Left colon (tissue), 2 donors: ENCODE measurements around the gene GMPR. TPM values are rescaled to one million over a fixed set of nuclear protein-coding genes. Genes with fewer than 3 reads are reported as not detected.
A peak's percentile ranks its signal among the peaks of the same experiment; 100 is the strongest.

Experiments
- ATAC-seq: fragments of 200-7000 bp; cut with Tn5 transposase; one replicate; pipeline ENCODE4 v1.9.1; 2020; ENCODE audit warnings: mild to moderate bottlenecking, moderate library complexity
- DNase-seq, 2 donors: peaks; one replicate each; pipeline ENCODE4 v3.0.0-alpha.2; 2020
- intact Hi-C, 2 donors: fragments of 100-400 bp; cut with DNase I in 1 of 2; cut with micrococcal nuclease in 1 of 2; formaldehyde crosslinking; loops; one replicate each; pipeline versions ENCODE4 v1.11.2 to v1.14.0; 2022; cut with DNase I, micrococcal nuclease
- total RNA-seq, 2 donors: library from RNA; stranded (reverse); fragmentation: NEBNext Ultra II Directional; extraction: Animal tissue kit (Norgen Biotek cat#: 25700); gene quantifications; one replicate each; pipeline ENCODE4 v1.2.1, GENCODE V29; 2021
- donor health status: DM: no; HTN: no; CAD: no.
- donor health status: DM: yes; HTN: yes; CAD: no.

The GMPR gene
- total RNA-seq, 2 donors from 2014 or later = 2.3 to 5.6 TPM

DNA sequence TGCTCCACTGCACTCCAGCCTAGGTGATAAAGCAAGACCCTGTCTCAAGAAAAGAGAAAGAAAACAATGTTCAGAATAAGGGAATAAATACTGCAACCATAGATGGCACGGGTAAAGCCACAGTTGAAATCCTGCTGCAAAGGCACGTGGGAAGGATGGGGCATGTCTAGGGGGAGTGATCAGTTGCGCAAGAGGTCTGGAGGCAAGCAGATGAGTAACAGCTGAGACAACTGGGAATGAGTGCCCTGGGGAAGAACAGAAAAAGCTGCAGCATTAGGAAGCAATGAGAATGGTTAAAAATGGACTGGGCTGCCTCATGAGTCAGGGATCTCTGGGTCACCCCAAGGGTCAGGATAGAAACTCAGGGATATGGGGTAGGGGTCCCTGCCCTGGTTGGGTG, 96.3 kb downstream of the GMPR start:
- ATAC-seq (no peak), DNase-seq (peak; percentile 33 to 48)
- intact Hi-C loops = loop anchor here (5.0 to 10.0 kb wide), 4 partner anchors 70 to 630 kb away; no protein-coding TSS in a partner anchor

DNA sequence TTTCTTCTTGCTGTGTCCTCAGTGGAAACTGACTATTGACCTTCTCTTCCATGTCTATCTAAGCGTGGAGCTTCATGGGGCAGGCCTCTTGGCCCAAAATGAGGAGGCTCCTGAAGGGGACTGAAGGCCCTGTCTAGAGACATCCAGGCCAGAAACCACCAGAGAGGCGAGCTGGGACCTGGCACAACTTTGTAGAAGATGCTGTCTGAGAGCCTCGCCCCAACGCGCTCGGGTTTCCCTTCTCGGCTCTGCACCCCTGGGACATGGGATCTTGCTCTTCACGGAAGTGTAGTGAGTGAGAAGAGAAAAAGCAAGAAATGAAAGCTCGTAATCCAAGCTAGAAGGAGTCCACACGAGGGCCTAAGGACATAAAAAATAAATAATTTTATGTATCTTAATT, 96.8 kb downstream of the GMPR start:
- ATAC-seq (no peak), DNase-seq (no peak)
- intact Hi-C loops = loop anchor here (5.0 to 10.0 kb wide), 3 partner anchors 70 to 630 kb away; no protein-coding TSS in a partner anchor

DNA sequence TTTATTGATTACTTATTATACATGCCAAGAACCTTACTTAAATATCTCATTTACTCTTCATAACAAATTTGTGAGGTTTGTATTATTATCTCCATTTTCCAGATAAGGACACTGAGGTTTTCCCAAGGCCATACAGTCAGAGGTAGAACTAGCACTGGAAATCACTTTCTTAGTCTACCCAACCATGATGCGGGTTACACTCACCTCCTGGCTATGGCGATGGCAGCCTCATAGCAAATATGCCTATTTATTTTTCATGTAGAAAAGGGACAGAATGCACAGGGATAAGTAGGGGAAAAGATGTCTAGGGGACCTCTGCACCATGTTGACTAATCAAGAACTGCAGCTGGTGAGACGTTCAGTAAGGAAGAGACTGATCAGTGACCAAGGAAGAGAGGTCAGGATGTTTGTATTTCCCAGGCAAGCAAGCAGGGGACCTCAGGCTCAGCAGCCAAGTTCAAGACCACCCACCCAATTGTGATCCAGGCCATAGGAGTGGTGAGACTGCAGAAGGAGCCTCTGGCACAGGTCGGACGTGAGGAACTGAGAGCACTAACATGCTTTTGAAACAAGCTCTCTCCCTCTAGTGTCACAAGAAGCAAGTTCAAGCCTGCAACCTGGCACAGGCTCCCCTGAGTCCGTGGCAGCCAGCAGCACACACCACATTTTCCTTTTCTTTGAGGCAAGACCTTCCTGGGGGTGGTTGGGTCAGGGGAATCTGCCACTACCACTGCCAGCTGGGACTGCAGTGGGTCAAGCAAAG, 97.8 kb downstream of the GMPR start:
- DNase-seq (no peak), ATAC-seq (no peak)
- intact Hi-C loops = loop anchor here (5.0 to 10.0 kb wide), 3 partner anchors 69 to 629 kb away; no protein-coding TSS in a partner anchor

DNA sequence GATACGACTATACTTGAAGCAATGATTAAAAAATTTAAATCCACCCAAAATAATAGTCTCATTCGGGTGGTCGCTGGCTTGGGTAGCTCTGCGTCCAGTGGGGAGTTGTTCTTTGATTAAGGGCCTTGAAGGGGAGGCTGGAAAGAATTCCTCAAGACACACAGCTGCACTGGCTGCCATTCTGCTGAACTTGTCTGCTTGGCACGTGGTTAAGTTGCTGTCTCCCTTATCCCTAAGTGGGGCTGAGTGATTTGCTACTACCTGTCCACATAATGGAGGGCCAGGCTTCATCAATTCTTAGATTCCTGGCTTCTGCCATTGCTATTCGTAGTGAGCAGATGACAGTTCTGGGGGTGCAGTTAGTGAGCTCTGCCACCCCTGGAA, 98.5 kb downstream of the GMPR start:
- ATAC-seq = no peak
- intact Hi-C loops = loop anchor here (5.0 to 10.0 kb wide), 3 partner anchors 68 to 628 kb away; no protein-coding TSS in a partner anchor
- no peak for DNase-seq

DNA sequence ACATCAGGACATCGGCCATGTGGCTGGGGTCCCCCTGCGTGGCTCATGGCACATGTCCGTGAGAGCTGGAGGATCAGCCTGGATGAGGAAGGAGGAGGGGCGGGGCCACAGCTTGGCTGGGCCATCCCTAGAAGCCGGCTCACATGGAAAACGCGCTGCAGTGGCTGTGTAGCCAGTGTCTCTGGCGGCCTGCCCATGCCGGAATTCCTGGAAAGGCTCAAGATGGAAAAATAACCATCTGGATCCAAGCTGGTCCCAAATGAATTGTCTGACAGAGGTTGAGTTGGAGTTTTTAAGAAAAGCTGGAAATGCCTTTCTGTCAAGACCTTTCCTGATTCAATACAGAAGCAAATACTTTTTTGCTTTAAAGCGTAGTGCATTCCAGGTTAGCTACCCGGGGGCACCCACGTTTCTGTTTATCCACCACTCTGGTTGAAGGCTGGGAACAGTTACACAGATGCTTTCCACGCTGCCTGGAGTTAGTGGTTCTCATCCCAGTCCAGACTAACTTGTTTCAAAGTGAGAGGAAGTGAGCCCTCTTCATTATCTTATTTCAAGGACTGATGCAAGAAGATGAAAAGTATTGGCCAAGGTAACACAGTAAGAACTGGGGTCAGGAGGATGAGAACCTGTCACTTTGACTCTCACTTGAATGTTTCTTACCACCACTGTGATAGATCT, 99.0 kb downstream of the GMPR start:
- DNase-seq (peak; percentile 67 to 72), ATAC-seq (no peak)
- intact Hi-C loops = loop anchor here (5.0 to 10.0 kb wide), 3 partner anchors 67 to 627 kb away; no protein-coding TSS in a partner anchor

DNA sequence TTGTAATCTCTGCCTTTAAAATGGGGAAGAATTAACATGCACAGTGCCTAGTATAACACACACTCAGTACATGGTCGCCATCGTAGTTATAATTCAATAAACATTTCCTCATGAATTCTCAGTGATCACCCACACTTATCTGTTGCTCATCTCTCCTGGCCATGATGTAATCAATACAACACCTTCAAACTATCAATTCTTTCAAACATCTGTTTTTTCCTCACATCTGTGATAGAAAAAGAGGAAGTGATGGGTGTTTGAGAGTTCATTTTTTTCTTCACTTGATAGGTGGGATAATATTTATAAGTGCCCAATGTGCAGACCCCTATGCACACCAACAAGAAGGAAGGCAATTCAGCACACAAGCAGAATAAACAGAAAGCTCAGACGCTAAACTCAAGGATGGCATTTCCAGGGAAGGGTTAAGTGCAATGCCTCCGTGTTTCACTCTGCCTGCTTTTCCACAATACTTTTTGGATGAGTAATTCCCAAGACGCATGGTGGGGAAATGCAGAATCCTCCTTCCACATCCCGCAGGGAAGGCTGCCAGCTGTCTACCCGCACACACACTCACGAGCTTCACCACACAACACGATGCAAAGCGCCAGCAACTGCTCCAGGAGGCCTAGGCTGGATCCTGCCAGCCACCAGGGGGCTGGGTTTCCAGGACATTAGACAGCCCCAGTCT, 100.3 kb downstream of the GMPR start:
- peak; percentile 49 for ATAC-seq
- DNase-seq = peak; percentile 52 to 73
- intact Hi-C loops = loop anchor here (5.0 to 10.0 kb wide), 3 partner anchors 66 to 626 kb away; no protein-coding TSS in a partner anchor

DNA sequence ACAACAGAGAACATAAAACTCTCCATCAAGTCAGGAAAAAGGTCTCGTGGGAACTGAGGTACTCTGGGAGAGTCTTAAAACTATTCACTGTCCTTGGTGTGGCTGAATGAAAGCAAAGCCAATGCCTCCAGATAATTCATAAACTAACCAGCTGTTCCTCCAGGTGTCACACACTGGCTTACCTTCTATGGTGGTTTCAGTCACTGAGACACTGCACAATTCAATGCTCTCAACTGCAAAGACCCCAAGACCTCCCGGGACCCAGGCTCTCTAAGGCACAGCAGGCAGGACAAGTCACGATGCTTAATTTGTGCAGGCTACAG, 100.8 kb downstream of the GMPR start:
- intact Hi-C loops = loop anchor here (5.0 to 10.0 kb wide), 3 partner anchors 66 to 626 kb away; no protein-coding TSS in a partner anchor
- ATAC-seq (no peak), DNase-seq (no peak)

DNA sequence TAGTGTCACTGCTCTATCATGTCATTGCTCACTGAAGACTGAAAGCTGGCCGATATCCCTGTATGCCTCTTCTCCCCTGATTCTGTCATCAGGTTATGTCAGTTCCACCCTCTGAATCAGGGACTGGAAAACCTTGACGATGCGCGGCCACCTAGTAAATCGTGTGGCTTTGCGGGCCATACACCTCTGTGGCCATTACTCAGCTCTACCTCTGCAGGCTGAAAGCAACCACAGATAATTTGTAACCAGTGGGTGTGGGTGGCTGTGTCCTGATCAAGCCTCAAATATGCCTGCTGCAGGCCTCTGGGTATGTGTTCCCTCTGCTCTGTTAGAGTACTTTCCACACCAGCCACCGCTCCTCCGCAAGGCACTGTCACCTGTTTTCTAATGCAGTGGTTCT, 105.2 kb downstream of the GMPR start:
- DNase-seq (no peak), ATAC-seq (no peak)
- intact Hi-C loops = no loop called here

DNA sequence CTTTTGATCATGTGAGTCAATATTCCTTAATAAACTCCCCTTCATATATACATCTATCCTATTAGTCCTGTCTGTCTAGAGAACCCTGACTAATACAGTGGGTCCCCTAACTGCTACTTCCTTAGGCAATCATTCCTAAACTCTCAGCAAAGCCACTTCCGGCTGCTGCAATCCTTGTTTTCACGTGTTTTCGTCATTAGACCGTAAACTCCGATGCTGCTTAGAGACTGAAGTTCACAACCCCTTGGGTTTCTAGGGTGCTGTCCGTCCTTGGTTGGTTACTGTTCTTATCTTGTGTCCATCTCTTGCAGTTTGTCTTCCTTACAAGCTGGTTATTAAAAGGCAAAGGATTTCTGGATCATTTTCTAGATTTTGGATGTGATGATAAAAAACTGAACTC, 106.4 kb downstream of the GMPR start:
- intact Hi-C loops = no loop called here
- DNase-seq = no peak

More for the DNA sequence above, 106.4 kb downstream of the GMPR start:
- ATAC-seq = no peak

Other genes with a start within 250 kb of the GMPR start
- 10 to 100 TPM; 17.2 to 38.6 TPM for gene MYLIP, start 109.5 kb upstream of the GMPR start, total RNA-seq